Breast epithelium (tissue), 4 donors: ENCODE measurements around the gene EVL. TPM values are rescaled to one million over a fixed set of nuclear protein-coding genes. Genes with fewer than 3 reads are reported as not detected.

Experiments used
- DNase-seq, 2 donors: peaks; one replicate each; pipeline ENCODE4 v3.0.0-alpha.2; 2019; ENCODE audit warnings: low spot score in 2 of 2
- H3K27ac ChIP-seq, 2 donors: fragments of 200-600 bp; sonication (generic) in 1 of 2; one replicate each; pipeline ENCODE4 v1.5.1; 2016 to 2019; ENCODE audit warnings: mild to moderate bottlenecking in 1 of 2
- H3K27me3 ChIP-seq, 2 donors: fragments of 200-600 bp; sonication (generic) in 1 of 2; one replicate each; pipeline versions ENCODE4 v1.5.1 to v1.6.0; 2017 to 2019; ENCODE audit warnings: control low read depth in 1 of 2, mild to moderate bottlenecking in 1 of 2
- H3K36me3 ChIP-seq: fragments of 200-600 bp; one replicate; pipeline ENCODE4 v1.5.1; 2019
- H3K4me1 ChIP-seq, 2 donors: fragments of 200-600 bp; sonication (generic); one replicate each; pipeline ENCODE4 v1.5.1; 2016 to 2019; ENCODE audit warnings: control low read depth in 1 of 2
- H3K4me3 ChIP-seq, 3 donors: fragments of 200-600 bp; sonication (generic); 1 replicate in 2 of 3; 2 replicates in 1 of 3; pipeline ENCODE4 v1.5.1; 2016 to 2019; ENCODE audit warnings: mild to moderate bottlenecking in 3 of 3, moderate library complexity in 2 of 3
- H3K9me3 ChIP-seq, 2 donors: fragments of 200-600 bp; sonication (generic) in 1 of 2; one replicate each; pipeline ENCODE4 v1.5.1; 2016 to 2019; ENCODE audit warnings: control low read depth in 1 of 2
- POLR2A ChIP-seq: fragments of 450-650 bp; IDR thresholded peaks from one replicate; pipeline ENCODE4 v1.6.1; 2016; ENCODE audit warnings: antibody characterized with exemption, mild to moderate bottlenecking, moderate library complexity
- POLR2AphosphoS5 ChIP-seq, 3 donors: sonication (generic); formaldehyde crosslinking; IDR thresholded peaks; one replicate each; pipeline ENCODE4 v1.6.1; 2017; ENCODE audit warnings: antibody characterized with exemption in 3 of 3
- intact Hi-C: fragments of 100-400 bp; cut with DNase I; formaldehyde crosslinking; loops from one replicate; pipeline ENCODE4 v1.15.1; 2023; ENCODE audit warnings: low total_unique reads
- total RNA-seq, 3 donors: library from RNA; depleted of rRNA; stranded (reverse); fragments of >200 nt; gene quantifications; one replicate each; pipeline ENCODE4 v1.1.0, GENCODE V29; 2016
- TF ChIP-seq, protein P1 (sequence below), 3 donors: fragments of 450-650 bp; IDR thresholded peaks; one replicate each; pipeline ENCODE4 v1.5.1; 2016 to 2017; ENCODE audit warnings: antibody characterized with exemption in 3 of 3, mild to moderate bottlenecking in 3 of 3, moderate library complexity in 3 of 3

EVL gene
- total RNA-seq, 3 donors from 2014 or later = 50.7 to 116 (median 107) TPM

DNA sequence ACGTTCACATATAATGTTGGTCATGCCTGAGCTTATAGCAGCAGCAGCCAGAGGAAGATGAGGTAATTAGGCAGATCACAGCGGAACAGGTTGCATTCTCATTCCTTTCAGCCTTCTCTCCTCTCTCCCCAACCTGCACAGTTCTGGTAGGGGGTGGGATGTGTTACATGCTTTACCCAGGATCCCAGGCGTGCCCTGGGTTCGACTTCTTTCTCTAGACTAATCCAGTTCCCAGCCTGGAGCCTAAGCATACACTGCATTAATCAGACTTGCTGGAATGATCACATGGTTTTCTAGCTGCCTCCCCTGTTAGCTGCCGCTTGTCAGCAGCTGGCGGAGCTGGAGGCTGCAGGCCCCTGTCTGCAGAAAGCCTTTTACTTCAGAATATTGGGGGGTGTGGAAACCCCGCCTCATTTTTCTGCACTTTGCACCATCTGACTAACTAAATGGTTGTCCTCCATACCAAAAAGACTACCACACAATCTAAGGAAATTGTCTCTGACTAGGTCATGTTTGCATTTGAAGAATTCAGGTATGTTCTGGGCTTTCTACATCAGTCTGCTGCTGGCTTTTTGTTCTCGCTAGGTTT, 46.0 kb upstream of the EVL start:
- DNase-seq = no peak
- peak overlapping the region in 1 of 3 donors; percentile 45 for H3K4me3 ChIP-seq
- H3K4me1 ChIP-seq = peaks cover 0 to 4% of the 10 kb centered on the region in 2 donors
- intact Hi-C loops = no loop called here
- H3K27ac ChIP-seq = peak overlapping the region in 1 of 2 donors; percentile 20
- no peaks in the 10 kb centered on the region for H3K27me3 ChIP-seq
- H3K36me3 ChIP-seq = no peaks in the 10 kb centered on the region
- no peaks in the 10 kb centered on the region for H3K9me3 ChIP-seq
- TF ChIP-seq, protein P1, sequence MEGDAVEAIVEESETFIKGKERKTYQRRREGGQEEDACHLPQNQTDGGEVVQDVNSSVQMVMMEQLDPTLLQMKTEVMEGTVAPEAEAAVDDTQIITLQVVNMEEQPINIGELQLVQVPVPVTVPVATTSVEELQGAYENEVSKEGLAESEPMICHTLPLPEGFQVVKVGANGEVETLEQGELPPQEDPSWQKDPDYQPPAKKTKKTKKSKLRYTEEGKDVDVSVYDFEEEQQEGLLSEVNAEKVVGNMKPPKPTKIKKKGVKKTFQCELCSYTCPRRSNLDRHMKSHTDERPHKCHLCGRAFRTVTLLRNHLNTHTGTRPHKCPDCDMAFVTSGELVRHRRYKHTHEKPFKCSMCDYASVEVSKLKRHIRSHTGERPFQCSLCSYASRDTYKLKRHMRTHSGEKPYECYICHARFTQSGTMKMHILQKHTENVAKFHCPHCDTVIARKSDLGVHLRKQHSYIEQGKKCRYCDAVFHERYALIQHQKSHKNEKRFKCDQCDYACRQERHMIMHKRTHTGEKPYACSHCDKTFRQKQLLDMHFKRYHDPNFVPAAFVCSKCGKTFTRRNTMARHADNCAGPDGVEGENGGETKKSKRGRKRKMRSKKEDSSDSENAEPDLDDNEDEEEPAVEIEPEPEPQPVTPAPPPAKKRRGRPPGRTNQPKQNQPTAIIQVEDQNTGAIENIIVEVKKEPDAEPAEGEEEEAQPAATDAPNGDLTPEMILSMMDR (IDR thresholded peaks at IDR 0.05) = no peak
- TF ChIP-seq POLR2AphosphoS5 (IDR thresholded peaks at IDR 0.05) (no peak), POLR2A (no peak)

GRCh38 chr14:100020629-100021028, 44.6 kb upstream of the EVL start:
- no peaks in the 10 kb centered on the region for H3K36me3 ChIP-seq
- H3K4me3 ChIP-seq = peak overlapping the region in 1 of 3 donors; percentile 24
- peaks cover 0 to 4% of the 10 kb centered on the region in 2 donors for H3K4me1 ChIP-seq
- intact Hi-C loops = no loop called here
- no peak for DNase-seq
- H3K9me3 ChIP-seq = no peaks in the 10 kb centered on the region
- TF ChIP-seq POLR2A (no peak), POLR2AphosphoS5 (IDR thresholded peaks at IDR 0.05) (no peak)
- TF ChIP-seq, protein P1 (IDR thresholded peaks at IDR 0.05) = no peak
- H3K27me3 ChIP-seq = no peaks in the 10 kb centered on the region
- H3K27ac ChIP-seq = peak overlapping the region in 1 of 2 donors; percentile 50

DNA sequence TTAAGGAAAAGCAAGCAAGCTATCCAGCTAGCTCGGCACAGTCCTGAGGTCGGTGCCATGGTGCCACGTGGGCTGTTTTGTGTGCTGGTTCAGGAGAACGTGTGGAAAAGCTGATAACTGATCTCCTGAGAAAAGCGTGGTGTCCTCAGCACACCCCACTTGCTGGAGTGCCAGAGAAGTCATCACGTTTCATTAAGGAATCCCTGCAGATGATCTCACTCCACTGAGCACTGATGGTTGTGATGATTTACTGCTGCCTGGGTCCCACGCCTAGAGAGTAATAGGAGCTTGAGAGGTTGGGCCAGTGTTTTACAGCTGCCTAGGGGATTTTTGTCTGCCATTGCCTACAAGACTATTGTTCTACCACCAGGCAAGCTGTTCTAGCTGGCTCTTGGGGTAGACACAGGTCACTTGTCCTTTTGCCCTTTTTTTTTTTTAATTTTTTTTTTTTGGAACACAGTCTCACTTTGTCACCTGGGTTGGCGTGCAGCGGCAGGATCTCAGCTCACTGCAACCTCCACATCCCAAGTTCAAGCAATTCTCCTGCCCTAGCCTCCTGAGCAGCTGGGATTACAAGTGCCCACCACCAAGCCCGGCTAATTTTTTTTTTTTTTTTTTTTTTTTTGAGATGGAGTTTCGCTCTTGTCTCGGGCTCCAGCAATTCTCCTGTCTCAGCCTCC, 42.3 kb upstream of the EVL start:
- Histone ChIP-seq H3K36me3 (no peaks in the 10 kb centered on the region), H3K4me1 (peaks cover 0 to 4% of the 10 kb centered on the region in 2 donors), H3K27ac (peak overlapping the region; percentile 36 to 60), H3K27me3 (no peaks in the 10 kb centered on the region), H3K4me3 (no peak overlapping the region), H3K9me3 (no peaks in the 10 kb centered on the region)
- TF ChIP-seq POLR2A (no peak), POLR2AphosphoS5 (IDR thresholded peaks at IDR 0.05) (peak in 1 of 3 donors; percentile 26)
- TF ChIP-seq, protein P1 (IDR thresholded peaks at IDR 0.05) = no peak
- DNase-seq = no peak
- intact Hi-C loops = no loop called here

DNA sequence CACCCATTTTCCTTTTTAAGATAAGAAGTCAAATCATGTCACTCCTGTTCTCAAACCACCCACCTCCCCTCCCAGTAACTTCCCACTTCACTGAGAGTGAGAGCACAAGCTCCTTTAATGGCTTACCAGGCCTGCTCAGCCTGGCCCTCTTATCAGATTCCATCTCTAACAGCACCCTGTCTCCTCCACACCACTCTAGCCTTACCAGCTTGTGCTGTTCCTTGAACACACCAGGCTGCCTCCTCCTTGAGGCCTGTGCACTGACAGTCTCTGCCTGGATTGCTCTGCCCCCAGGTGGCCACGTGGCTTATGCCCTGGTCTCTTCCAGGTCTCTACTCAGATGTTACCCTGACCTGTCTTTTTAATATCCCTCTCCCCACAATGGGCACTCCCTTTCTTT, 40.1 kb upstream of the EVL start:
- Histone ChIP-seq H3K4me1 (peaks cover 0 to 4% of the 10 kb centered on the region in 2 donors), H3K27me3 (no peaks in the 10 kb centered on the region), H3K36me3 (no peaks in the 10 kb centered on the region), H3K27ac (peak overlapping the region; percentile 58 to 64), H3K9me3 (no peaks in the 10 kb centered on the region), H3K4me3 (no peak overlapping the region)
- intact Hi-C loops = no loop called here
- DNase-seq = no peak
- TF ChIP-seq, protein P1 (IDR thresholded peaks at IDR 0.05) = no peak
- TF ChIP-seq POLR2AphosphoS5 (IDR thresholded peaks at IDR 0.05) (no peak), POLR2A (no peak)

DNA sequence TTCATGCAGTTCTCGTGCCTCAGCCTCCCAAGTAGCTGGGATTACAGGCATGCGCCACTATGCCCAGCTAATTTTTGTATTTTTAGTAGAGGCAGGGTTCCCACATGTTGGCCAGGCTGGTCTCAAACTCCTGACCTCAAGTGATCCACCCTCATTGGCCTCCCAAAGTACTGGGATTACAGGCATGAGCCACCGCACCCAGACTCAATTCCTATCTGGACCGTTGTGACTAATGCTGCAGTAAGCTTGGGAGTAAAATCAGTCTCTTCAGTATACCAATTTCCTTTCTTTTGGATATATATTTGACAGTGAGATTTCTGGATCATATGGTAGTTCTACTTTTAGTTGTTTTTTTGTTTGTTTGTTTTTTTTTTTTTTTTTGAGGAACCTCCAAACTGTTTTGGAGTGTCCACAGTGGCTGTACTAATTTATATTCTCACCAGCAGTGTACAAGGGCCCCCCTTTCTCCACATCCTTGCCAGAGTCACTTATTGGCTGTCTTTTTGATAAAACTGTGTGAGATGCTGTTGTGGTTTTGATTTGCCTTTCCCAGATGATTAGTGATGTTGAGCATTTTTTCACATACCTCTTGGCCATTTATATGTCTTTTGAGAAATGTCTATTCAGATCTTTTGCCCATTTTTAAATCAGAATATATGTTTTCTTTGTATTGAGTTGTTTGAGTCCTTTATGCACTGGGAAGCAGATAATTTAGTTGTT, 37.3 kb upstream of the EVL start:
- H3K27me3 ChIP-seq = no peaks in the 10 kb centered on the region
- DNase-seq = no peak
- intact Hi-C loops = no loop called here
- no peaks in the 10 kb centered on the region for H3K36me3 ChIP-seq
- H3K9me3 ChIP-seq = no peaks in the 10 kb centered on the region
- no peak overlapping the region for H3K4me3 ChIP-seq
- TF ChIP-seq POLR2A = no peak
- TF ChIP-seq, protein P1 (IDR thresholded peaks at IDR 0.05) = no peak
- TF ChIP-seq POLR2AphosphoS5 (IDR thresholded peaks at IDR 0.05) = no peak
- H3K27ac ChIP-seq = no peak overlapping the region
- H3K4me1 ChIP-seq = peaks cover 4 to 9% of the 10 kb centered on the region in 2 donors
